Mesendoderm (in vitro differentiated cells): Measurements from ENCODE around the gene EVI5L.

ENCODE experiments used
- DNase-seq: peaks from one replicate; pipeline ENCODE4 v3.0.0; 2013
- H2AK5ac ChIP-seq: 2 replicates; pipeline ENCODE4 v1.6.1; 2013; ENCODE audit warnings: low read length, inconsistent platforms
- H2BK120ac ChIP-seq: 2 replicates; pipeline ENCODE4 v1.6.1; 2013; ENCODE audit warnings: low read depth, mild to moderate bottlenecking, low read length, moderate library complexity, mixed read lengths
- H2BK15ac ChIP-seq: replicated peaks from 2 replicates; pipeline ENCODE4 v1.6.1; 2013; ENCODE audit warnings: low read depth, mild to moderate bottlenecking, moderate library complexity
- H2BK5ac ChIP-seq: 2 replicates; pipeline ENCODE4 v1.6.1; 2013; ENCODE audit warnings: low read length, inconsistent platforms
- H3K18ac ChIP-seq: 2 replicates; pipeline ENCODE4 v1.6.1; 2013; ENCODE audit warnings: mild to moderate bottlenecking, low read length, mixed read lengths
- H3K23ac ChIP-seq: one replicate; pipeline ENCODE4 v1.6.1; 2013; ENCODE audit warnings: low read length
- H3K27ac ChIP-seq: 2 replicates; pipeline ENCODE4 v1.5.1; 2013; ENCODE audit warnings: low read depth, mild to moderate bottlenecking, inconsistent platforms, low read length, moderate library complexity
- H3K27me3 ChIP-seq: 2 replicates; pipeline ENCODE4 v1.6.1; 2013; ENCODE audit warnings: low read length, control low read depth, mild to moderate bottlenecking, inconsistent platforms; ENCODE audit not compliant: insufficient read depth, poor library complexity
- H3K36me3 ChIP-seq: 2 replicates; pipeline ENCODE4 v1.6.1; 2013; ENCODE audit warnings: low read length, inconsistent platforms; ENCODE audit not compliant: control insufficient read depth, insufficient read depth
- H3K4ac ChIP-seq: one replicate; pipeline ENCODE4 v1.6.1; 2013; ENCODE audit warnings: low read depth, mild to moderate bottlenecking, low read length, moderate library complexity
- H3K4me1 ChIP-seq: 2 replicates; pipeline ENCODE4 v1.6.1; 2013; ENCODE audit warnings: low read depth, low read length, inconsistent platforms; ENCODE audit not compliant: control insufficient read depth
- H3K4me2 ChIP-seq: 2 replicates; pipeline ENCODE4 v1.6.1; 2013; ENCODE audit warnings: low read length
- H3K4me3 ChIP-seq: 2 replicates; pipeline ENCODE4 v1.5.1; 2013; ENCODE audit warnings: mild to moderate bottlenecking, low read length
- H3K56ac ChIP-seq: one replicate; pipeline ENCODE4 v1.6.1; 2013; ENCODE audit warnings: low read length
- H3K79me1 ChIP-seq: 2 replicates; pipeline ENCODE4 v1.6.1; 2013; ENCODE audit warnings: low read length, inconsistent platforms
- H3K79me2 ChIP-seq: 2 replicates; pipeline ENCODE4 v1.6.1; 2013; ENCODE audit warnings: mild to moderate bottlenecking, low read length; ENCODE audit not compliant: control insufficient read depth, insufficient read depth
- H3K9ac ChIP-seq: 2 replicates; pipeline ENCODE4 v1.6.1; 2013; ENCODE audit warnings: low read length, inconsistent platforms
- H4K5ac ChIP-seq: one replicate; pipeline ENCODE4 v1.6.1; 2013; ENCODE audit warnings: low read length
- H4K8ac ChIP-seq: one replicate; pipeline ENCODE4 v1.6.1; 2013; ENCODE audit warnings: low read depth, mild to moderate bottlenecking, control low read depth, low read length, moderate library complexity
- WGBS: extraction: QIAGEN DNeasy Blood & Tissue Kit; methylation state at CpG from one replicate; pipeline ENCODE4 v1.1.7; 2013; ENCODE audit warnings: low lambda C conversion rate, missing lambda C conversion rate; ENCODE audit not compliant: insufficient coverage; ENCODE audit errors: extremely low coverage; 5-methylcytosine and 5-hydroxymethylcytosine counted together

Gene EVI5L

GRCh38 chr19:7850945-7851622 lies 21.1 kb downstream of the EVI5L start:
- no peak overlapping the region for H3K4ac ChIP-seq
- H3K18ac ChIP-seq, result no peak overlapping the region
- no peaks in the 10 kb centered on the region for H3K79me2 ChIP-seq
- H3K4me1 ChIP-seq, result no peaks in the 10 kb centered on the region
- H3K79me1 ChIP-seq, result no peaks in the 10 kb centered on the region
- H3K9ac ChIP-seq, result no peak overlapping the region
- H2AK5ac ChIP-seq, result no peak overlapping the region
- H4K5ac ChIP-seq, result no peak overlapping the region
- no peak overlapping the region for H2BK15ac ChIP-seq
- H3K36me3 ChIP-seq, result no peaks in the 10 kb centered on the region
- H3K27ac ChIP-seq, result no peak overlapping the region
- no peak overlapping the region for H3K4me3 ChIP-seq
- H2BK5ac ChIP-seq, result no peak overlapping the region
- no CpG with 5 or more reads among the region's 19 CpGs for WGBS
- no peak for DNase-seq
- peak overlapping the region; percentile 25 for H3K56ac ChIP-seq
- H4K8ac ChIP-seq, result no peak overlapping the region
- no peak overlapping the region for H3K23ac ChIP-seq
- no peak overlapping the region for H3K4me2 ChIP-seq
- no peak overlapping the region for H2BK120ac ChIP-seq
- H3K27me3 ChIP-seq, result no peaks in the 10 kb centered on the region

GRCh38 chr19:7851623-7852500 lies 21.8 kb downstream of the EVI5L start:
- no peak for DNase-seq
- Histone ChIP-seq H3K36me3 (no peaks in the 10 kb centered on the region), H2BK5ac (no peak overlapping the region), H4K5ac (no peak overlapping the region), H3K27me3 (no peaks in the 10 kb centered on the region), H3K18ac (no peak overlapping the region), H3K27ac (no peak overlapping the region), H3K79me1 (no peaks in the 10 kb centered on the region), H2BK120ac (no peak overlapping the region), H3K4me3 (no peak overlapping the region), H3K79me2 (no peaks in the 10 kb centered on the region), H3K23ac (no peak overlapping the region), H3K56ac (no peak overlapping the region), H3K4ac (no peak overlapping the region), H3K4me1 (no peaks in the 10 kb centered on the region), H4K8ac (no peak overlapping the region), H3K9ac (no peak overlapping the region), H2BK15ac (no peak overlapping the region), H2AK5ac (no peak overlapping the region), H3K4me2 (no peak overlapping the region)
- no CpG with 5 or more reads among the region's 26 CpGs for WGBS

- Histone ChIP-seq H3K36me3 (no peaks in the 10 kb centered on the region), H3K27ac (no peak overlapping the region), H2BK5ac (no peak overlapping the region), H4K5ac (no peak overlapping the region), H3K56ac (peak overlapping the region; percentile 25), H3K79me1 (no peaks in the 10 kb centered on the region), H3K79me2 (no peaks in the 10 kb centered on the region), H4K8ac (no peak overlapping the region), H3K27me3 (no peaks in the 10 kb centered on the region), H3K9ac (no peak overlapping the region), H2BK15ac (no peak overlapping the region), H3K4me3 (no peak overlapping the region), H3K4me2 (no peak overlapping the region), H3K4me1 (no peaks in the 10 kb centered on the region), H3K18ac (no peak overlapping the region), H3K4ac (no peak overlapping the region), H3K23ac (no peak overlapping the region), H2BK120ac (no peak overlapping the region), H2AK5ac (no peak overlapping the region)
- no CpG with 5 or more reads among the region's 45 CpGs for WGBS
- DNase-seq, result peak; percentile 88
Measured at GRCh38 chr19:7852851-7853769, 23.1 kb downstream of the EVI5L start.

- no peaks in the 10 kb centered on the region for H3K36me3 ChIP-seq
- WGBS, result no CpG with 5 or more reads among the region's 12 CpGs
- H2AK5ac ChIP-seq, result no peak overlapping the region
- H3K27ac ChIP-seq, result no peak overlapping the region
- no peak overlapping the region for H3K4me3 ChIP-seq
- H3K23ac ChIP-seq, result no peak overlapping the region
- no peak overlapping the region for H3K9ac ChIP-seq
- H3K79me1 ChIP-seq, result no peaks in the 10 kb centered on the region
- H3K18ac ChIP-seq, result no peak overlapping the region
- H3K56ac ChIP-seq, result no peak overlapping the region
- no peak for DNase-seq
- H3K4me1 ChIP-seq, result no peaks in the 10 kb centered on the region
- H4K5ac ChIP-seq, result no peak overlapping the region
- no peak overlapping the region for H2BK5ac ChIP-seq
- no peak overlapping the region for H2BK120ac ChIP-seq
- no peak overlapping the region for H2BK15ac ChIP-seq
- no peaks in the 10 kb centered on the region for H3K79me2 ChIP-seq
- H3K4me2 ChIP-seq, result no peak overlapping the region
- H4K8ac ChIP-seq, result no peak overlapping the region
- H3K4ac ChIP-seq, result no peak overlapping the region
- H3K27me3 ChIP-seq, result no peaks in the 10 kb centered on the region
Measured at GRCh38 chr19:7853770-7854128, 23.7 kb downstream of the EVI5L start.

- Histone ChIP-seq H3K18ac (no peak overlapping the region), H3K27me3 (no peaks in the 10 kb centered on the region), H2BK5ac (no peak overlapping the region), H2BK15ac (no peak overlapping the region), H3K56ac (no peak overlapping the region), H3K4me2 (no peak overlapping the region), H2AK5ac (no peak overlapping the region), H3K4me1 (no peaks in the 10 kb centered on the region), H3K4me3 (no peak overlapping the region), H3K79me2 (no peaks in the 10 kb centered on the region), H3K79me1 (no peaks in the 10 kb centered on the region), H4K5ac (no peak overlapping the region), H4K8ac (no peak overlapping the region), H3K9ac (no peak overlapping the region), H3K36me3 (no peaks in the 10 kb centered on the region), H3K27ac (no peak overlapping the region), H2BK120ac (no peak overlapping the region), H3K23ac (no peak overlapping the region), H3K4ac (no peak overlapping the region)
- no CpG with 5 or more reads among the region's 26 CpGs for WGBS
- DNase-seq, result no peak
Measured at GRCh38 chr19:7855426-7856108, 25.5 kb downstream of the EVI5L start.
